ENCODE data around the gene TMEM164.

The TMEM164 gene

DNA sequence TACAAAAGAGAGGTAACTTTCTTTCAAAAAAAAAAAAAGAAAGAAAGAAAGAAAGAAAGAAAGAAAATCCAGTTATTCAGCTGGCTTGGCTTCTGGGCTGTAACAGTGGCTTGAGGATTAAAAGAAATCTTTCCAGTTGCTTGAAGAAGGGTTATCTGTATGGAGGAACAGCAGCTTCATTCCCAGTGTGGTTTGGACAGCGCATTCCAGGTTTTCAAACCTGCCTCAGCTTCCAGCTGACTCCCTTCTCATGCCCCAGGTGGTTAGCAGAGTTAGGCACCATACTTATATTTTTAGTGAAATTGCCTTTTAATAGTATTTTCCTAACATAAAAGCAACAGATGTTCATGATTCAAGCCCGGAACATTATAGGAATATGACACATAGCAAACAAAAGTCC lies 48.6 kb downstream of the TMEM164 start:
- no peaks in the 10 kb centered on the region for H3K36me3 ChIP-seq (ENCODE audit: control insufficient read depth, insufficient read depth, low read length)
- no peaks in the 10 kb centered on the region for H3K9me3 ChIP-seq (ENCODE audit: control insufficient read depth, insufficient read depth, low read length)
- DNase-seq (ENCODE audit: low read depth, low spot score) = no peak
- no peak overlapping the region for H3K27ac ChIP-seq (ENCODE audit: low read length)
- H3K4me3 ChIP-seq (ENCODE audit: low read length) = no peak overlapping the region
- no peaks in the 10 kb centered on the region for H3K27me3 ChIP-seq (ENCODE audit: control insufficient read depth, insufficient read depth, low read length)
- no peaks in the 10 kb centered on the region for H3K4me1 ChIP-seq (ENCODE audit: control insufficient read depth, insufficient read depth, low read length)
- no CpG with 5 or more reads among the region's 2 CpGs for WGBS (ENCODE audit: insufficient coverage, insufficient read length)

DNA sequence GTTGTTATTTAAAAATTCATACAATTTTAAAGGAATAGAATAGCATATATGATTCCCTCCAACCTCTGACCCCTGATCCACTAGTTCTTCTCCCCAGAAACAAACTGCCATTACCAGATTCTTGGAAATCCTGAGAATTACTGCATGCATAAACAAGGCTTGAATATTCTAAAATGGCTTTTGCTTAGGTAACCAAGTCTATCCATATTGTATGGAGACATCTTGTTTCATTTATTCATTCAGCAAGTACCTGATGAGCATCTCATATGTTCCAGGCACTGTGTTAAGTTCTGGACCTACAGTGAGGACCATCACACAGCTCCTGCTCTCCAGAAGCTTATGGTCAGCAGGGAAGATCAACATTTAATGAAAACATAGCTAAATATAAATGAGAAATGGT lies 49.4 kb downstream of the TMEM164 start:
- no peak for DNase-seq (ENCODE audit: low read depth, low spot score)
- H3K9me3 ChIP-seq (ENCODE audit: control insufficient read depth, insufficient read depth, low read length) = no peaks in the 10 kb centered on the region
- H3K4me1 ChIP-seq (ENCODE audit: control insufficient read depth, insufficient read depth, low read length) = no peaks in the 10 kb centered on the region
- H3K27me3 ChIP-seq (ENCODE audit: control insufficient read depth, insufficient read depth, low read length) = no peaks in the 10 kb centered on the region
- no peak overlapping the region for H3K4me3 ChIP-seq (ENCODE audit: low read length)
- no peak overlapping the region for H3K27ac ChIP-seq (ENCODE audit: low read length)
- no peaks in the 10 kb centered on the region for H3K36me3 ChIP-seq (ENCODE audit: control insufficient read depth, insufficient read depth, low read length)

DNA sequence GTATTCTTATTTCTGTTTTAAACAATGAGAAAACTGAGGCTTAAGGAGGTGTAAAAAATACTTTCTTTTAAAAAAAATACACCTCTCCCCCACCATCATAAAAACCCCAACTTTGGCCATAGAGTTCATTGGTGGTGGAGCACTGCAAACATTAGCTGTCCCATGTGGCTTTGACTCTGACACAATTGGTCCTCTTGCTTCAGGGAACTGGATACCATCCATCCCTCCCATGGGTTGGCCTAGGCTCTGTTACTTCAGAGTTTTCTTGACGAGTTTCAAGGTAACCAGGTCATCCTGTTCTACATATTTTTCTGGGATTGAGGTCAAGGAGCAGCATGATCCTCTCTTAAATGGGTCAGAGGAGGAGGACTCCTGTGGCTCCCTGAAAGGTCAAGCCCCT lies 50.5 kb downstream of the TMEM164 start:
- Histone ChIP-seq H3K27ac (ENCODE audit: low read length) (no peak overlapping the region), H3K4me1 (ENCODE audit: control insufficient read depth, insufficient read depth, low read length) (no peaks in the 10 kb centered on the region)
- no CpG with 5 or more reads among the region's 1 CpG for WGBS (ENCODE audit: insufficient coverage, insufficient read length)

DNA sequence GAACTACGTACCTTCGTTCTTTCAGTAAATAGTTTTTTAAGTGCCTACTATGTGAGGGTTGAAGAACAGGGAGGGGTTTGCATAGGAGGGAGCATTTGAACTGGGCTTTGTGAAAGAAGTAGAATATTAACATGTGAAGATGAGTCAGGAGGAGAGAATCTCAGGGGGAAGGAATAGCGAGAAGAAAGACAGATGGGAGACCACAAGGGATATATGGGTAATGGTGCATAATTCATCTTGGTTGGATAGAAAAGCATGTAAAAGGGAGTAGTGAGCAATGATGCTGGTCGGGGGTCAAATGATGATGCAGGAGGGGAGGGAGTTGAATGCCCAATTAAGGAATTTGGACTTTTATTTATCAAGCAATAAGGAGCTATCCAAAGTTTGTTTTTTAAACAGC lies 52.7 kb downstream of the TMEM164 start:
- Histone ChIP-seq H3K9me3 (ENCODE audit: control insufficient read depth, insufficient read depth, low read length) (no peaks in the 10 kb centered on the region), H3K27ac (ENCODE audit: low read length) (no peak overlapping the region), H3K4me3 (ENCODE audit: low read length) (no peak overlapping the region), H3K27me3 (ENCODE audit: control insufficient read depth, insufficient read depth, low read length) (no peaks in the 10 kb centered on the region), H3K36me3 (ENCODE audit: control insufficient read depth, insufficient read depth, low read length) (no peaks in the 10 kb centered on the region), H3K4me1 (ENCODE audit: control insufficient read depth, insufficient read depth, low read length) (no peaks in the 10 kb centered on the region)
- DNase-seq (ENCODE audit: low read depth, low spot score) = no peak
- WGBS (ENCODE audit: insufficient coverage, insufficient read length) = no CpG with 5 or more reads among the region's 4 CpGs

More for the DNA sequence above, 50.5 kb downstream of the TMEM164 start:
- Histone ChIP-seq H3K9me3 (ENCODE audit: control insufficient read depth, insufficient read depth, low read length) (no peaks in the 10 kb centered on the region), H3K4me3 (ENCODE audit: low read length) (no peak overlapping the region), H3K36me3 (ENCODE audit: control insufficient read depth, insufficient read depth, low read length) (no peaks in the 10 kb centered on the region), H3K27me3 (ENCODE audit: control insufficient read depth, insufficient read depth, low read length) (no peaks in the 10 kb centered on the region)
- DNase-seq (ENCODE audit: low read depth, low spot score) = no peak

DNA sequence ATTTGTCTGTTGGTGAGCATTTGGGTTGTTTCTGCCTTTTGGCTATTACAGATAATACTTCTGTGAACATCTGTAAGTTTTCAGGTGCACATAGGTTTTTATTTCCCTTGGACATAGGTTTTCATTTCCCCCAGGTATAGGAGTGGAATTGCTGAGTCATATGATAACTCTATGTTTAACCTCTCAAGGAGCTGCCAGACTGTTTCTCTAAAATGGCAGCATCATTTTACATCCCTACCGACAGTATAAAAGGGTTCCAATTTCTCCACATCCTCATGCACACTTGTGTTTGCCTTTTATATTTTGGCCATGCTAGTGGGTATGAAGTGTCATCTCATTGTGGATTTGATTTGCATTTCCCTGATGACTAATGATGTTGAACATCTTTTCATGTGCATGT lies 53.5 kb downstream of the TMEM164 start:
- H3K27me3 ChIP-seq (ENCODE audit: control insufficient read depth, insufficient read depth, low read length) = no peaks in the 10 kb centered on the region

DNA sequence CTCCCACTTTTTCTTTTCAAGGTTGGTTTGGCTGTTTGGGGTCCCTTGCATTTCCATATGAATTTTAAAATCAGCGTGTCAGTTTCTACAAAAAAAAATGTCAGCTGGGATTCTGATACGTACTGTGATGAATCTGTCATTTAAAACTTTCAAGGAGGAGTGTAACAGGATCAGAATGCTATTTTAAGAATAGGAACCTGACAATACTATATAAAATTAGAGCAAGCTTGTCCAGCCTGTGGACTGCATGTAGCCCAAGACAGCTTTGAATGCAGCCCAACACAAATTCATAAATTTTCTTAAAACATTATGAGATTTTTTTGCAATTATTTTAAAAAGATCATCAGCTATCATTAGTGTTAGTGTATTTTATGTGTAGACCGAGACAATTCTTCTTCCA lies 56.5 kb downstream of the TMEM164 start:
- Histone ChIP-seq H3K27me3 (ENCODE audit: control insufficient read depth, insufficient read depth, low read length) (no peaks in the 10 kb centered on the region), H3K4me3 (ENCODE audit: low read length) (no peak overlapping the region), H3K4me1 (ENCODE audit: control insufficient read depth, insufficient read depth, low read length) (no peaks in the 10 kb centered on the region), H3K36me3 (ENCODE audit: control insufficient read depth, insufficient read depth, low read length) (no peaks in the 10 kb centered on the region), H3K9me3 (ENCODE audit: control insufficient read depth, insufficient read depth, low read length) (no peaks in the 10 kb centered on the region), H3K27ac (ENCODE audit: low read length) (no peak overlapping the region)
- no peak for DNase-seq (ENCODE audit: low read depth, low spot score)
- WGBS (ENCODE audit: insufficient coverage, insufficient read length) = no CpG with 5 or more reads among the region's 3 CpGs

More for the DNA sequence above, 53.5 kb downstream of the TMEM164 start:
- Histone ChIP-seq H3K27ac (ENCODE audit: low read length) (no peak overlapping the region), H3K4me1 (ENCODE audit: control insufficient read depth, insufficient read depth, low read length) (no peaks in the 10 kb centered on the region), H3K36me3 (ENCODE audit: control insufficient read depth, insufficient read depth, low read length) (no peaks in the 10 kb centered on the region), H3K9me3 (ENCODE audit: control insufficient read depth, insufficient read depth, low read length) (no peaks in the 10 kb centered on the region), H3K4me3 (ENCODE audit: low read length) (no peak overlapping the region)
- no peak for DNase-seq (ENCODE audit: low read depth, low spot score)
- WGBS (ENCODE audit: insufficient coverage, insufficient read length) = no CpG with 5 or more reads among the region's 1 CpG

DNA sequence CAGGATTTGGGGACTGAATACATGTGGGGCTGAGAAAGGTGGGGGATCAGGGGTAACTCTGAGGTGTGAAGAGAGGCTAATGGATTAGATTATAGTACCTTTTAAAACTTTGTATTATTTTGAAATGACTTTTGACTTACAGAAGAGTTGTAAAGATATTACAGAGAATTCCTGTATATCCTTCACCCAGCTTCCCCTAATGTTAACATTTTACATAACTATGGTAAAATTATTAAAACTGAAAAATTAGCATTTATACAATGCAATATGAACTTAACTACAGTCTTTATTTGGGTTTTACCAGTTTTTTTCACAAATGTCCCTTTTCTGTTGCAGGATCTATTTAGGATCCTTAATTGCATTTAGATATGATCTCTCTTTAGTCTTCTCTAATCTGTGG lies 57.4 kb downstream of the TMEM164 start:
- Histone ChIP-seq H3K36me3 (ENCODE audit: control insufficient read depth, insufficient read depth, low read length) (no peaks in the 10 kb centered on the region), H3K4me1 (ENCODE audit: control insufficient read depth, insufficient read depth, low read length) (no peaks in the 10 kb centered on the region), H3K4me3 (ENCODE audit: low read length) (no peak overlapping the region), H3K27me3 (ENCODE audit: control insufficient read depth, insufficient read depth, low read length) (no peaks in the 10 kb centered on the region), H3K27ac (ENCODE audit: low read length) (no peak overlapping the region), H3K9me3 (ENCODE audit: control insufficient read depth, insufficient read depth, low read length) (no peaks in the 10 kb centered on the region)
- DNase-seq (ENCODE audit: low read depth, low spot score) = no peak

DNA sequence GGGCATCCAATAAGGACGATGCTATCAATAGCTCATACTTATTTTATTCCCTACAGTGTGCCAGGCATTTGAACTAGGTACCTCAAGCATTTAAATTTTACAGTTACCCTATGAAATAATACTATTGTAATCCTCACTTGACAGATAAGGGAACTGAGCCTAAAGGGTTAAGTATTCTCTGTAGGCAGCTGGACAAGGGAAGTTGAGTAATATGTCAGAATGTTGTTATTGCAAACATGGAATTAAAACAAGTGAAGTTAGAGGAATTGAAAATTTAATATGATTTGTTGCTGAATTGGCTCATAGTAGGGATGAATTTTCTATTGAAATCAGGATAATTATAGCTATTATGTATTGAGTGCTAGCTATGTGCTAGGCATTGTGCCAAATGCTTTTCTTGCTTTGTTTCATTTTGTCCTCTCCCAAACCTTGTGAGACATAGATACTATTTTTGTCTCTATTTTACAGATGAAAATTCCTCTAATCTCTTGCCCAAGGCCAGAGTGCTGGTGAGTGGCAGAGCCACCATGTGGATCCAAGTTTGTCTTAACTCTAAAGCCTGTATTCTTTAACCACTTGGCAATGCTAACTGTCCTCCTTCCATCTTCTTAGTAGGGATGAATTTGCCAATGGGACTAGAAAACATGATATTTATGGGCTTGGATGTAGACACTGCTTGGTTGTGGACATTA lies 58.1 kb downstream of the TMEM164 start:
- Histone ChIP-seq H3K27ac (ENCODE audit: low read length) (no peak overlapping the region), H3K36me3 (ENCODE audit: control insufficient read depth, insufficient read depth, low read length) (no peaks in the 10 kb centered on the region), H3K9me3 (ENCODE audit: control insufficient read depth, insufficient read depth, low read length) (no peaks in the 10 kb centered on the region), H3K27me3 (ENCODE audit: control insufficient read depth, insufficient read depth, low read length) (no peaks in the 10 kb centered on the region), H3K4me1 (ENCODE audit: control insufficient read depth, insufficient read depth, low read length) (no peaks in the 10 kb centered on the region), H3K4me3 (ENCODE audit: low read length) (no peak overlapping the region)
- DNase-seq (ENCODE audit: low read depth, low spot score) = no peak
- no CpG with 5 or more reads among the region's 1 CpG for WGBS (ENCODE audit: insufficient coverage, insufficient read length)

DNA sequence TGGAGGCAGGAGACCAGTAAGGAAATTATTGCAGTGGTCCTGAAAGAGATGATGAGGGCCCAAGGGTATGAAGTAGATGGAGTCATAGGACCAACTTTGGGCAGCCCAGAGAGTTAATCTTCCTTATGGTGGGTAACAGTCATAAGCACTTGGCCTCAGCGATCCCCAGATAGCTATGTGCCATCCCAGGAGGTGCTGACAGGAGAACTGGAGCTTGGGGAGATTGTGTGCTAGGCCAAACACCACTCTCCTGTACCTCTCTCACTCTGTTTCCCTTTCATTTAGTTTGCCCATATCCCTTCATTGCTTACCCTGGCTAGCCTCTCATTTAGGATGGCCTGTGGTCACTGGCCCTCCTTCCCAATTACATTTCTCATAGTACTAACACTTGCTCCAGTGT lies 60.0 kb downstream of the TMEM164 start:
- no CpG with 5 or more reads among the region's 1 CpG for WGBS (ENCODE audit: insufficient coverage, insufficient read length)
- Histone ChIP-seq H3K36me3 (ENCODE audit: control insufficient read depth, insufficient read depth, low read length) (no peaks in the 10 kb centered on the region), H3K4me3 (ENCODE audit: low read length) (no peak overlapping the region), H3K4me1 (ENCODE audit: control insufficient read depth, insufficient read depth, low read length) (no peaks in the 10 kb centered on the region), H3K9me3 (ENCODE audit: control insufficient read depth, insufficient read depth, low read length) (no peaks in the 10 kb centered on the region), H3K27me3 (ENCODE audit: control insufficient read depth, insufficient read depth, low read length) (no peaks in the 10 kb centered on the region), H3K27ac (ENCODE audit: low read length) (no peak overlapping the region)
- no peak for DNase-seq (ENCODE audit: low read depth, low spot score)

DNA sequence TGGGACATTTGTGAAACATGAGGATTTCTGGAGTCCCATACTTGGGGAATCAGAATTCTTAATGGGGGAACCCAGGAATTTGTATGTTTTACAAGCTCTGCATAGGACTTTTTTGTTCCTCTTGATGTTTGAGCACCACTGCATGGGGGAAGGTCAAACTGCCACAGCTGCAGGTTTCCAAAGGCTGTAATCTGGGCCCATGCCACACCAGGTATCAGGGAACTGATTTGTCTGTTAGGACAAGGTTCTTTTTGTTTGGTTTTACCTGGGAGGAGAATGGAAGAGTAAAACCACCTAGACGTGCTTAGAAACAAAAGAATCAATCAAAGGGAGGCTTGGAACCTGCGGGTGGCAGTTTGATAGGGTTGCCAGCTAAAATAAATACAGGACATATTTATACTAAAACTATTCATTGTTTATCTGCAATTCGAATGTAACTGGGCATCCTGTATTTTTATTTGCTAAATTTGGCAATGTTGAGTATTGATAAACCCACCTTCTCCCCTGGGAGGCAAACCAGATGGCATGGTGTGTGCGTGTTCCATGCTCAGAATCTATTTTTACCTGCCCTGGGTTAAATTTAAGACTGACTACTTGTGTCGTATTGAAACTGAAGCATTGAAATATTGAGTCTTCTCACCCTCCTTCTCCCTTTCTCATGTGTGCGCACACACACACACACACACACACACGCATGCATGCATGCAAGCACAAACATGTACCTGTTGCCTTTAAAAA lies 63.7 kb downstream of the TMEM164 start:
- Histone ChIP-seq H3K4me1 (ENCODE audit: control insufficient read depth, insufficient read depth, low read length) (no peaks in the 10 kb centered on the region), H3K27ac (ENCODE audit: low read length) (no peak overlapping the region), H3K36me3 (ENCODE audit: control insufficient read depth, insufficient read depth, low read length) (no peaks in the 10 kb centered on the region), H3K27me3 (ENCODE audit: control insufficient read depth, insufficient read depth, low read length) (no peaks in the 10 kb centered on the region), H3K4me3 (ENCODE audit: low read length) (no peak overlapping the region), H3K9me3 (ENCODE audit: control insufficient read depth, insufficient read depth, low read length) (no peaks in the 10 kb centered on the region)
- DNase-seq (ENCODE audit: low read depth, low spot score) = no peak
- no CpG with 5 or more reads among the region's 7 CpGs for whole genome bisulfite sequencing (ENCODE audit: insufficient coverage, insufficient read length)

DNA sequence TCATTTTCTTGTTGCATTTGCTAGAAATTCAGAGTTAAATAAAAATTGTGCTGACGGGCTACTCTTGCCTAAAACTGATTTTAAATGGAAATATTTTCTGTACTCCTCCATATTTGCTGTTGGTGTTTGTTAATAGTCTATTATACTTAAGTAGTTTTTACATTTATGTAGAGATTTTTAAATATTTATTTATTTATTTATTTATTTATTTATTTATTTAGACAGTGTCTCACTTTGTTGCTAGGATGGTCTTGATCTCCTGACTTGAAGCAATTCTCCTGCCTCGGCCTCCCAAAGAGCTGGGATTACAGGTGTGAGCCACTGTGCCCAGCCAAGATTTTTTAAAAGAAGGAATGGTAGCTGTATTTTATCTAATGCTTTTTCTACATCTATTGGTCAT lies 68.1 kb downstream of the TMEM164 start:
- WGBS (ENCODE audit: insufficient coverage, insufficient read length) = no CpG with 5 or more reads among the region's 2 CpGs
- no peaks in the 10 kb centered on the region for H3K27me3 ChIP-seq (ENCODE audit: control insufficient read depth, insufficient read depth, low read length)

More for the DNA sequence above, 68.1 kb downstream of the TMEM164 start:
- no peaks in the 10 kb centered on the region for H3K4me1 ChIP-seq (ENCODE audit: control insufficient read depth, insufficient read depth, low read length)
- no peak overlapping the region for H3K4me3 ChIP-seq (ENCODE audit: low read length)
- DNase-seq (ENCODE audit: low read depth, low spot score) = no peak
- no peak overlapping the region for H3K27ac ChIP-seq (ENCODE audit: low read length)
- H3K9me3 ChIP-seq (ENCODE audit: control insufficient read depth, insufficient read depth, low read length) = no peaks in the 10 kb centered on the region
- no peaks in the 10 kb centered on the region for H3K36me3 ChIP-seq (ENCODE audit: control insufficient read depth, insufficient read depth, low read length)
